Ovary (tissue), 10 donors: Measurements from ENCODE around the gene MOB1A. TPM values are rescaled to one million over a fixed set of nuclear protein-coding genes. Genes with fewer than 3 reads are reported as not detected.

Source experiments
- DNase-seq, 5 donors: peaks; one replicate each; pipeline ENCODE4 v3.0.0-alpha.2; 2019 to 2020
- H3K27ac ChIP-seq, 2 donors: fragments of 200-600 bp; one replicate each; pipeline versions ENCODE4 v1.5.1 to v1.8.0; 2019 to 2022
- H3K27me3 ChIP-seq: fragments of 200-600 bp; one replicate; pipeline ENCODE4 v1.8.0; 2022
- H3K36me3 ChIP-seq: fragments of 200-600 bp; sonication (generic); one replicate; pipeline ENCODE4 v1.5.1; 2019
- H3K4me1 ChIP-seq: one replicate; pipeline ENCODE4 v1.8.1; 2013; ENCODE audit warnings: mild to moderate bottlenecking, moderate library complexity; ENCODE audit not compliant: insufficient read depth
- H3K4me3 ChIP-seq: fragments of 200-600 bp; sonication (generic); one replicate; pipeline ENCODE4 v1.5.1; 2017
- H3K9me3 ChIP-seq, 2 donors: fragments of 200-600 bp in 1 of 2; sonication (generic) in 1 of 2; one replicate each; pipeline versions ENCODE4 v1.5.1 to v1.8.1; 2013 to 2019; ENCODE audit warnings: mild to moderate bottlenecking in 1 of 2, moderate library complexity in 1 of 2
- CTCF ChIP-seq, 3 donors: fragments of 450-650 bp in 2 of 3; fragments of 200-600 bp in 1 of 3; IDR thresholded peaks; one replicate each; pipeline versions ENCODE4 v1.5.1 to v1.8.0; 2016 to 2022; ENCODE audit warnings: antibody characterized with exemption in 3 of 3, mild to moderate bottlenecking in 1 of 3
- EP300 ChIP-seq: sonication (generic); formaldehyde crosslinking; IDR thresholded peaks from one replicate; pipeline ENCODE4 v1.6.1; 2017; ENCODE audit warnings: antibody characterized with exemption
- POLR2A ChIP-seq: fragments of 450-650 bp; IDR thresholded peaks from one replicate; pipeline ENCODE4 v1.6.1; 2017; ENCODE audit warnings: antibody characterized with exemption, mild to moderate bottlenecking, moderate library complexity
- WGBS, 3 donors: extraction: QIAGEN DNeasy Blood & Tissue Kit in 1 of 3; methylation state at CpG; one replicate each; pipeline versions ENCODE4 v1.1.5 to v1.1.7; 2013 to 2017; 5-methylcytosine and 5-hydroxymethylcytosine counted together
- intact Hi-C, 4 donors: fragments of 100-400 bp; cut with DNase I; formaldehyde crosslinking; loops; one replicate each; pipeline versions ENCODE4 v1.11.0 to v1.15.1; 2022 to 2023
- long read RNA-seq, 3 donors: library from polyadenylated mRNA in 2 of 3; unstranded in 2 of 3; transcript quantifications; one replicate each; pipeline ENCODE4 v2.0.0 and lab custom pipeline, GENCODE V29; 2021 to 2026
- polyA plus RNA-seq, 2 donors: library from polyadenylated mRNA; stranded (reverse); fragments of 200-250 nt in 1 of 2; fragments of 350-450 nt in 1 of 2; fragmentation: Illumina TruSeq in 1 of 2; extraction: RNeasy Lipid Tissue Mini Kit (QIAGEN cat#74804) in 1 of 2; gene quantifications; one replicate each; pipeline ENCODE4 v1.2.3, GENCODE V29; 2013 to 2014
- total RNA-seq, 7 donors: library from RNA; depleted of rRNA in 2 of 7; stranded (reverse); fragments of >200 nt in 2 of 7; fragmentation: NEBNext Ultra II Directional in 3 of 7; extraction: Animal tissue kit (Norgen Biotek cat#: 25700) in 3 of 7; gene quantifications; one replicate each; pipeline versions ENCODE4 v1.1.0 to v1.2.4, GENCODE V29; 2016 to 2023
- donor health status: DM: no; HTN: no; CAD: no; lungs with moderate emphysema.
- donor health status: DM: no; HTN: no; CAD: no.
- donor health status: Bipolar disorder and iron deficiency.
- donor health status: DM: yes; HTN: yes; CAD: no.
- donor health status: DM: no; HTN: no; CAD: no.
- donor health status: DM: yes; HTN: yes; CAD: no.

Gene MOB1A
- total RNA-seq, result 100 to 1,000 TPM in 3 of 7 donors, 10 to 100 TPM in 4; 63.9 to 122 (median 94.5) TPM
- 10 to 100 TPM; 31.6 to 53.6 TPM for polyA plus RNA-seq
- long read RNA-seq, donor 1, full-length matches to known transcripts, result 43 of 75 reads
- long read RNA-seq, donor 1, partial matches to known transcripts, result 2 of 75 reads
- long read RNA-seq, donor 1, other reads (novel, unspliced or antisense), result 30 of 75 reads
- long read RNA-seq, donor 2, full-length matches to known transcripts, result 34 of 34 reads
- long read RNA-seq, donor 2, partial matches to known transcripts, result 0 of 34 reads
- long read RNA-seq, donor 2, other reads (novel, unspliced or antisense), result 0 of 34 reads
- long read RNA-seq, donor 3, full-length matches to known transcripts, result 78 of 132 reads
- long read RNA-seq, donor 3, partial matches to known transcripts, result 25 of 132 reads
- long read RNA-seq, donor 3, other reads (novel, unspliced or antisense), result 29 of 132 reads

GRCh38 chr2:74178211-74179062, at the start of gene MOB1A:
TSS of gene MOB1A (minus strand) at chr2:74178879. CDS start at chr2:74178674, 205 bp downstream.
- peak; percentile 97 to 98 (median 97) for DNase-seq
- Histone ChIP-seq H3K9me3 (no peaks in the 10 kb centered on the region), H3K4me1 (peaks cover 11% of the 10 kb centered on the region), H3K36me3 (no peaks in the 10 kb centered on the region), H3K27me3 (no peaks in the 10 kb centered on the region), H3K27ac (peak within 1 kb of the TSS; percentile 42 to 91), H3K4me3 (peak within 1 kb of the TSS; percentile 96)
- TF ChIP-seq EP300, result no peak
- TF ChIP-seq CTCF (IDR thresholded peaks at IDR 0.05), result peak in 1 of 3 donors; percentile 27
- peak; percentile 81 for TF ChIP-seq POLR2A
- WGBS, 3 donors, result 0% methylated on average over 71 to 84 of the region's 84 CpGs
- intact Hi-C loops, result no loop called here

- Histone ChIP-seq H3K36me3 (no peaks in the 10 kb centered on the region), H3K4me3 (no peak overlapping the region), H3K4me1 (peaks cover 1% of the 10 kb centered on the region), H3K27me3 (no peaks in the 10 kb centered on the region), H3K9me3 (no peaks in the 10 kb centered on the region), H3K27ac (no peak overlapping the region)
- TF ChIP-seq CTCF (IDR thresholded peaks at IDR 0.05) (no peak), EP300 (no peak), POLR2A (no peak)
- intact Hi-C loops, result no loop called here
- 86 to 93% (median 92%) methylated on average over 5 of the region's 5 CpGs for WGBS, 3 donors
- DNase-seq, result no peak
These were observed 49.0 kb upstream of the MOB1A start for GRCh38 chr2:74227646-74228045.

- DNase-seq, result no peak
- Histone ChIP-seq H3K4me3 (no peak overlapping the region), H3K4me1 (peaks cover 1% of the 10 kb centered on the region), H3K36me3 (no peaks in the 10 kb centered on the region), H3K9me3 (no peaks in the 10 kb centered on the region), H3K27me3 (no peaks in the 10 kb centered on the region), H3K27ac (no peak overlapping the region)
- intact Hi-C loops, result no loop called here
- WGBS, 3 donors, result 77 to 84% (median 78%) methylated on average over 21 of the region's 21 CpGs
- TF ChIP-seq CTCF (IDR thresholded peaks at IDR 0.05) (no peak), EP300 (no peak)
These were observed 48.1 kb upstream of the MOB1A start for GRCh38 chr2:74226648-74227213.

GRCh38 chr2:74225698-74226459, 47.2 kb upstream of the MOB1A start:
- Histone ChIP-seq H3K4me1 (peaks cover 1% of the 10 kb centered on the region), H3K36me3 (no peaks in the 10 kb centered on the region), H3K9me3 (no peaks in the 10 kb centered on the region), H3K27ac (no peak overlapping the region), H3K4me3 (no peak overlapping the region), H3K27me3 (no peaks in the 10 kb centered on the region)
- intact Hi-C loops, result no loop called here
- no peak for DNase-seq
- TF ChIP-seq EP300 (no peak), CTCF (IDR thresholded peaks at IDR 0.05) (no peak), POLR2A (no peak)
- 63 to 72% (median 70%) methylated on average over 4 of the region's 4 CpGs for WGBS, 3 donors
